Measurements from ENCODE around the gene PLEKHM2.

The PLEKHM2 gene

DNA sequence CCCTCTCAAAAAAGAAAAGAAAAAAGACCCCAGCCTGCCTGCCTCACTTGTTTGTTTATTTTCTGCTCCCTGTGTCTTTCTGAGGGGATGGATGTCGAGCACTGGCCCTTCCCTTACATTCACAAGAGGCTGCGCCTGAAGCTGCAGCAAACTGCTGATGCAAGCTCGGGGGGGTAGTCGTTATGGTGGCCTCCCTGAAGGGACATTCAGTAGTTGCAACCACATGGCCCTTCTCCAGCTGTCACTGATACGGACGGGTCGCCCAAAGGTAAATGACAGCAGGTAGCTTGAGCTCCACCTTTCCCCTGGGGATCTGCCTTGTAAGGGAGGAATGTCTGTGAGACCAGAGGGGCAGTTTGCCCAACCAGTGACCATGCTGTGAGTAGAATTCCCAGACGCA is 17.7 kb downstream of the PLEKHM2 start:
- no peak for DNase-seq (ENCODE audit: low read depth in 3 of 3)

DNA sequence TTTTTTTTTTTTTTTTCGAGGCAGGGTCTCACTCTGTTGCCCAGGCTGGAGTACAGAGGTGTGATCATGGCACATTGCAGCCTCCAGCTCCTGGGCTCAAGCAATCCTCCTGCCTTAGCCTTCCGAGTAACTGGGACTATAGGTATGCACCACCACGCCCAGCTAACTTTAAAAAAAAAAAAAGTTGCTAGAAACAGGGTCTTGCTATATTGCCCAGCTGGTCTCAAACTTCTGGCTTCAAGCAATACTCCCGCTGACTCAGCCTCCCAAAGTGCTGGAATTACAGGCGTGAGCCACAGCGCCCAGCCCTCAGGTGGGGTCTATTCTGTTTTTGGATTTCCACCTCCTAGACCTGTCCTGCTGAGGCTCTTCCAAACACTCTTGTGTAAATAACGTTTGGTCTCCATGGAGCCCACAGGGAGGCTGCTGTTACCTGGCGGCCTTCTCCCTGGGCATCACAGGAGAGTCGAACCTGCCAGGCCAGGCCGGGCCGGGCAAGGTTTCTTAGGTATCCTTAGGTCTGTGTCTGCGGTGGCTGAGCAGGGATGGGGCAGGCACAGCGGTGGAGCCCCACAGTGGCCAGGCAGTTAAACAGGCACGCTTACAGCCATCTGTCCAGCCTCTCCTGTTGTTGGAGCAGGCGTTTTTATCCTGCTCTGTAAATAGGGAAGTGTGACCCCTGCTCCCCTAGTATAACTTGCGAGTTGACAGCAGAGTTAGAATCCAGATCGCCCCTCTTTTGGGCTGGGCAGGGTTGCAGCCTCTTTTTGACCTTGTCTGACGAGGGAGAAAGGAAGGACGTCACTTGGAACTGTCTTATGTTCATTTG is 18.8 kb downstream of the PLEKHM2 start:
- no peak for DNase-seq (ENCODE audit: low read depth in 3 of 3)

DNA sequence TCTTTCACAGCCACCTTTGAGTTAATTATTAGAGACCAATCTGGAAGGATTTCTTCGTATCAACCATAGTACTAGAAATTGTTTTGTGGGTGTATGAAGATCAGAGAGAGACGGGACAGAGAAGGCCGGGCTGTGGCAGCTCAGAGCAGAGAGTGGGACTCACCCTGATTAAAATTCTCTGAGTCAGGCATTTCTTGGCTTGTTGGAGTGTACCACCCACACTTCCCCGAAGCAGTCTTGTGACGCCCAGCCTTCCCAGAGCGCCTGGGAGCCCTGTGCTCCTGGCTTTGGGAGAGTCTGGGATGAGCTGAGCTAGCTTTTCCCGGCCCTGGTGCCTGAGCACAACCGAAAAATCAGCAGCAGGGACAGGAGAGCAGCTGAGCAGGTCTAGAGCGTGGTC is 19.4 kb downstream of the PLEKHM2 start:
- no peak for DNase-seq (ENCODE audit: low read depth in 3 of 3)

DNA sequence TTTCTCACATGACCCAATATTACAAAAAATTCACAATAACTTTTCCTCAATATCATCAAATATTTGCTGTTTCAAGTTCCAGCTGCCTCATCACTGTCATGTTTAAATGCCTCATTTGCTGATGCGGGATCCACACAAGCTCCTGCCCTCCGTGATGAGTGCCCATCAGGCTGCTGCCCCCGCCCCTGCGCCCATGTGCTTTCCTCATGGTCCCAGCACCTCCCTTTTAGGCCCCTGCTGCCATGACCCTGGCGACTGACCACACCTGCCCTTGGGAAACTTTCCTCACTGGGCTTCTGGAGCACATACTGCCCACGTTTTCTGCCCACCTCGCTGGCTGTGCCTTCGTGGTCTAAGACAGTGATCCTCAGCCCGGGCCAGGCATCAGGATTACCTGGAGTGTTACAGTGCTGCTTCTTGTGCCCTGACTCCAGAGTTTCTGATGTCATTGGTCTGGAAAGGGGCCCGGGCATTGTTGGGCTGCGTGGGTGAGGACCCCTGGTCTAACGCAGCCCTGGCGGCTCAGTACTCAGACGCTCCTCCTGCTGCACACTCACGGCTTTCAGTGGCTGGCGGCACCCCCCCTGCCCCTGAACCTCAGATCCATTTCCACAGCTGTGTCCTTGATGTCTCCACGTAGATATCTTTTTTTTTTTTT is 20.5 kb downstream of the PLEKHM2 start:
- no peak for DNase-seq (ENCODE audit: low read depth in 3 of 3)

DNA sequence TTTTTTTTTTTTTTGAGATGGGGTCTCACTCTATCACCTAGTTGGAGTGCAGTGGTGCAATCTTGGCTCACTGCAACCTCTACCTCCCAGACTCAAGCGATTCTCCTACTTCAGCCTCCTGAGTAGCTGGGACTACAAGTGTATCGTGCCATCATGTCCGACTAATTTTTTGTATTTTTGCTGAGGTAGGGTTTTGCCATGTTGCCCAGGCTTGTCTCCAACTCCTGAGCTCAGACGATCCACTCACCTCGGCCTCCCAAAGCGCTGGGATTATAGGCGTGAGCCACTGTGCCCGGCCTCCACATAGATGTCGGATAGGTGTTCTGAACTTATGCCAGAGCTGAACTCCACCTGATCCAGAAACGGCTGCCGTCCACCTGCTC is 21.1 kb downstream of the PLEKHM2 start:
- no peak for DNase-seq (ENCODE audit: low read depth in 3 of 3)

DNA sequence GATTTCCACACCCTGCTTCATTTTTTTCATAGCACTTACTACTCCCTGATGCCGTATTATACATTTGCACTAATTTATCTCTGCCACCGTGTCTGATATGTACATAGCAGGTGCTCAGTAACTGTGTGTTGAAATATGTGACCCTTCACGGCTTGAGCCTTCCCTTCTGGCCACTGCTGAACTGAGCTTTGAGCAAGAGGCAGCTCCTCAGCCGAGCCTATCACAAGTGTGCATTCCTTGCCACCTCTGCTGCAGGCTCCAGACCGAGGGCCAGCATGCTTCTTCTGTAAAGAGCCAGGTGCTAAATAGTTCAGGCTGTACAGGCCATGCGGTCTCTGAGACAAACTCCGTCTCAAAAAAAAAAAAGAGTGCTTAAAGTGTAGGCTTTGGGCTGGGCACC is 22.6 kb downstream of the PLEKHM2 start:
- no peak for DNase-seq (ENCODE audit: low read depth in 3 of 3)

DNA sequence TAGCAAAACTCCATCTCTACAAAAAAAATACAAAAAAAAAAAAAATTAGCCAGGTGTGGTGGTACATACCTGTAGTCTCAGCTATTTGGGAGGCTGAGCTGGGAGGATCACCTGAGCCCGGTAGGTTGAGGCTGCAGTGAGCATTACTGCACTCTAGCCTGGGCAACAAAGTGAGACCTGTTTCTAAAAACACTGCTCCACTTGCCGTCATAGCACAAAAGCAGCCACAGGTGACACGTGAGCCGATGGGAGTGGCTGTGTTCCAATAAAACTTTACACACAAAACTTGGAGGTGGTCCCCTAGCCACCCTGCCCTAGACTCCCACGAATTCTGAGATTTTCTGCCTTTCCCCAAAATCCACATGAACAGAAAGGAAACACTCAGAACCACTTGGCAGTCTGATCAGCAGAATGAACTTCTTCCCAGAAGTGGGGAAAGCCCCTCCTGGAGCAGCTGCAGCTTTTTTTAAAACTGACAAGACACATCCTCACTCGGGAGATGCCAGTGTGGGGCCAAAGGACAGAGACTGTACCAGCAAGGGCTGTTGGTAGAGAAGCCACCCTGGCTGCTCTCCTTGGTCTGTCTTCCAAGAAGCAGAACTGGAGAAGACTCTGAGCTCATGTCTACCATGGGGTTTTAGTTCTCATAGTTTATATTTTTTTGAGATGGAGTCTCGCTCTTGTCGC is 23.3 kb downstream of the PLEKHM2 start:
- DNase-seq (ENCODE audit: low read depth in 3 of 3): no peak

DNA sequence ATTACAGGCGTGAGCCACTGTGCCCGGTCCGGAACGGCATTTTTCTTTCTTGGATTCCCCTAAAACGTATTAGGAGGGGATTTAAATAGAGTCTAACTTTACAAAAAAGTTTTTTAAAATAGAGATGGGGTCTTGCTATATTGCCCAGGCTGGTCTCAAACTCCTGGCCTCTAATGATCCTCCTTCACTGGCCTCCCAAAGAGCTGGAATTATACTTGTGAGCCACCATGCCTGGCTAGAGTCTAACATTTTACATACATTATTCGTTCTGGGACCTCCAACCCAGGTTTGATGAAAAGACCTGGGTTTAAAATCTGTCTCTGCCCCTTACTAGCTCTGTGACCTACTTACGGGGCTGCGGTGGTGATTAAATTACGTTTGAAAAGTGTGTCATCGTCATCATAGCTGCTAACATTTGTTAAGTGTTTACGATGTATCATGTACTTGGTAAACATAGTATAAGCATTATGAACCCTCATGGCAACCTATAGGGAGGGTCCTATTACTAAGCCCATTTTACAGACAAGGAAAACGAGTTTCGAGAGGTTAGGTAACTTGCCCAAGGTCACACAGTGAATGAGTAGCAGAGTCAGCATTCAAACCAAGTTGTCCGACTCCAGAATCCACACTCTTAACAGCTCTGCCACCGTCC is 24.5 kb downstream of the PLEKHM2 start:
- no peak for DNase-seq (ENCODE audit: low read depth in 3 of 3)

DNA sequence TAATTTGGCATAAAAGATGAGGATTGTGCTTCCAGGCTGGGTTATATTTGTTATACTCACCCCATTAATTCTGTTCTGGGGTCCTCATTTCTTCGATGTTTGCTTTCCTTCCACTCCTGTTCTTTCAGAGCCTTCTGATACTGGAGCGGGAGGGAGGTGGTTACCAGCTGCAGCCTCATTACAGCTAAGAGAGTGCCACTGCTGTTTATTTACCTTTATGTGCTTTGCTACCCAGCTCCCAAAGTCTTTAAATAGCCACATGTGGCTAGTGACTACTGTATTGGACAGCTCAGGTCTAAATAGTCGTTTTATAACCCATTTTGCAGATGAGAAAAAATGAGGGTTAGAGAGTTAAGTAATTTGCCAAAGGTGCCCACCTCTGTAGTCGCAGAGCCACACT is 25.1 kb downstream of the PLEKHM2 start:
- no peak for DNase-seq (ENCODE audit: low read depth in 3 of 3)

DNA sequence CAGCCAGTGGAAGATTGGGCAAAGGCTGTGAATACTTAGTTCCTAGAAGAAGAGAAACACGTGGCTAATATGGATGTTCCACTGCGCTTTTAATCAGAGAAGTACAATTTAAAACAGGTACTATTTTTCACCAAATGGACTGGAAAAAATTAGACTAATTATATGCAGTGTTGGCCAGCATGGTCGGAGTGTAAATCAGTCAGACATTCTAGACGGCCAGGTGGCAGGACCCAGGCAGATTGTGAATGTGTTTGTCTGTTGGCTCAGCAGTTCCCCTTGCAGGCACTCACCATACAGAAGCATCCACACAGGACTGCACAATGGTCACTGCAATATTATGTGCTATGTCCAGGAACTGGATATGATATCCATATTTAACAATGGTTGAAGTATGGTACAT is 28.0 kb downstream of the PLEKHM2 start:
- DNase-seq (ENCODE audit: low read depth in 3 of 3): no peak

DNA sequence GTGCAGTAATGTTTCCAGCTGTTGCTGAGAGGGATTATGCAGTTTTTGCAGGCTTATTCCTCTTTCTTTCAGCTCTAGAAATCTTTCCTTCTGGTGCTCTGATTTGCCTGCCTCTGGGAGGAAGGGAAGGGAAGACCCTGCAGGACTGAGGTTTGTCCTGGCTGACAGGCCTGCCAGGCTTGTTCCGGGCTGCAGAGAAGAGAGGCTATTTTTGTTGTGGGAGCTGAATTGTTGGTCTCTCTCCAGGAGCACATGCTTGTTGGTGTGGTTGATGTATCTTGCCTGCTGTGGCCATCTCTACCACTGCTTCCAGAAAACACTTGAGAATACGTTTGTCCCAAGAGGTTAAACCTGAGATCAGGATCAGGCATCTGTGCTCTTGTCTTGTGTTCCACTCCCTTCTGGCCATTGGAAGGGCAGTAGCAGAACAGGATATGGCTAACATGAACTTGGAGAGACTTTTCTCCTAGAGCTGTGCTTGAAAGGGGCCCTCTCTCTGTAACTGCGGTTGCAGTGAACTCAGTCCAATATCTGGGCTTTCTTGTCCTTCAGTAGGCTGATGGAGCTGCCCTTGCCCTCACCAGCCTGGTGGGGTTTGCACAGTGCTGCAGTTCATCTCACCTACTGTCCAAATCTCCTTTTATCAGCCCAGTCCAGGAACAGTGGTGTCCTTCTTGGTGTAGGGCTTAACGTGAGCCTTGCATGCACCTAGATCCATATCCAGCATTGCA is 30.5 kb downstream of the PLEKHM2 start:
- DNase-seq (ENCODE audit: low read depth in 3 of 3): no peak

DNA sequence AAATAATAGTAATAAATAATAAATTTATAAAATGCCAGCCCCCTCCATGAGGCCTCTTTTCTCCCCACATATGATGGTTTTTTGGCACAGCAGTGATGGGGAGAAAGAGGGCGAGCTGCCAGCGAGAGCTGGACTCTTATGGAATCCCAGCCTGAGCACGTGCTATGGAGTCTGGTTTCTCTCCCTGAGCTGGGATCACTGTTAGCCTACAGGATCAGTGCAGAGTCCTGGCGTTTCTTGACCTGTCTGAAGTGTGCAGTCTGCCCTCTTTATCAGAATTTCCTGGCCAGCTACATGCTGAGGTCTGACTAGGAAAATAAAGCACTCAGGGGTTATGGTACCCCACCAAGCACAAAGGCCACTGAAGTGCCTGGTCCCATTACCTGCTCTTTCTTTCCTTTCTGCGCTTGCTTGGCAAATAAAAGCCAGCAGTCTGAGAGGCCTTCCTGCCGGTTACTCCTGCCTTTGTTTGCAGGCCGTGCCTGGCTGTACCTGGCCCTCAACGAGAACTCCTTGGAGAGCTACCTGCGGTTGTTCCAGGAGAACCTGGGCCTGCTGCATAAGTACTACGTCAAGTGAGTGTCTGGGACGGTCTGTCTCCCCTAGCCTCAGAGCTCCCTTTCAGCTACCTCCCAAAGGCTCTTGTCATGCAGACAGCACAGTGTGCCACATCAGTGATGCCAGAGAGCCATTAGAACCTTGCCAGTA is 33.5 kb downstream of the PLEKHM2 start:
- DNase-seq (ENCODE audit: low read depth in 3 of 3): no peak

DNA sequence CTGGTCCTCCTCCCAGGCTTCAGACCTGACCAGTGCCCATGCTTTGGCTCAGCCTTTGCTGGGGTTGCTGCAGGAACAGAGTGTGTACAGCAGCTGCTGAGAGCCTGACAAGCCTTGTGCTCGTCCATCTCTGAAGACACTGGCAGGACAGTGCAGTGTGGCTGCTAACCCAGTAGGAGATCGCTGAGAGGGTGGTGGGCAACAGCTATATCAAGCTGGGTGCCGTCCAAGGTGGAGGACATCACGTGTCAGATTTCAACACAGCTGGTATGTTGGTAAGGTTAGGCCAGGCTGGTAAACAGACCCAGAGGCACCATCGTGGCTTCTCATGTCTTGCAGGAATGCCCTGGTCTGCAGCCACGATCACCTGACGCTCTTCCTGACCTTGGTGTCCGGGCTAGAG is 34.1 kb downstream of the PLEKHM2 start:
- DNase-seq (ENCODE audit: low read depth in 3 of 3): no peak

DNA sequence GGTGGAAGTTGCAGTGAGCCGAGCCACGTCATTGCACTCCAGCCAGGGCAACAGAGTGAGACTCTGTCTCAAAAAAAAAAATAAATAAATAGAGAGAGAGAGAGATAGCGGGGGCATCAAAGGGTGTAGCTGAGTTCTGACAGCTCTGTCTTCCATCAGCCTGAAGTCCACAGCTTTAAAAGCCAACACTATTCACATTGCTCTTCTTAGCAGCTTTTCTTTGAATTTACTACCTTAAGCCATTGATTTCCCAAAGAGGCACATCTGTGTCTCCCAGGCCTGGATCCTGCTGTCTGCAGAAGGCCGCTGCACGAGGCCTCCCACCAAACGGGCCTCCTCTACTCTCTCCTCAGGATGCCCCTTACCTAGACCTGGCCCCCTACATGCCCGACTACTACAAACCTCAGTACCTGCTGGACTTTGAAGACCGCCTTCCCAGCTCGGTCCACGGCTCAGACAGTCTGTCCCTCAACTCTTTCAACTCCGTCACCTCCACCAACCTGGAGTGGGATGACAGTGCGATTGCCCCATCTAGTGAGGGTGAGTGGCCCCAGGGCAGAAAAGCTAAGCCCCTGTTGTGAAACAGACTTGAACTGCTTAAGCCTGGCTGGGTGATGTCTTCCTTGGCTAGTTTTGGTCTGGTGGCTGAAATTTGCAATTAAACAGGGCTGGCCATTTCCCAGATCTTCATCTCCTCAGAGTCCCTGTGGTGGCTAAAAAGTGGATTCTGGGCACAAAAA is 35.4 kb downstream of the PLEKHM2 start:
- DNase-seq (ENCODE audit: low read depth in 3 of 3): no peak

DNA sequence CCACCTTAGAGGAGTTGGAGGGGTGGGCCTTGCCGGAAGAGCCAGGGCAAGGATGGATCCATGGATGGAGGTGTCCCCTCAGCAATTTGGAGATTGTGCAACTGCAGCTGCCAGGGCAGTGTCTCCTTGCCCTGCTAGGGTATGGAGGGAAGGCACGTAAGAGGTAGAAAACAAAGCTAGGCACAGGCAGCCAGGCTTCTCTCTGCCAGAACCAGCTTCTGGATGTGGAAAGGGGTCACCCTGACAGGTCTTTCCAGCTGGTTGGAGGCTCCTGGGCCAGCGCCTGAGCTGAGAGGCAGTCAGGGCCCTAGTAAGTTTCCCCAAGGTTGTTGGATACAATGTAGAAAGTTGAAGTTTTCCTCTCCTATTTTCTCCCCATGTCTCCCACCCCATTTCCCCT is 36.7 kb downstream of the PLEKHM2 start:
- DNase-seq (ENCODE audit: low read depth in 3 of 3): no peak

DNA sequence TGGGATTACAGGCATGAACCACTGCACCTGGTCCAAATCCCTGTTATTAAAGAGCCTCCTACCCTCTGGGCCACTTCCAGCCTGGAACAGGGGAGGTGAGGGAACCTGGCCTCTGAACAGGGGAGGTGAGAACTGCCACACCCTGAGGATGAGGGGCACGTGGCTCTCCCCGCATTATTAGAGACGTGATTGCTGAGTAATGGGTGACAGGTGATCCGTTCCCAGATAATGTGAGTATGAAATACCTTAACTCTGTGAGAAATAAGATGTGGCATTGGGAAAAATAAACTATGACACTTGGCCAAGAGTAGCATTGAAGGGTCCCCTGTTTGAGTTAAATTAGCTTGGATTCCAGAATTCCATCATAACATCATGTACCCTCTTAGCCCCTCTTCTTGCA is 38.3 kb downstream of the PLEKHM2 start:
- DNase-seq (ENCODE audit: low read depth in 3 of 3): no peak

DNA sequence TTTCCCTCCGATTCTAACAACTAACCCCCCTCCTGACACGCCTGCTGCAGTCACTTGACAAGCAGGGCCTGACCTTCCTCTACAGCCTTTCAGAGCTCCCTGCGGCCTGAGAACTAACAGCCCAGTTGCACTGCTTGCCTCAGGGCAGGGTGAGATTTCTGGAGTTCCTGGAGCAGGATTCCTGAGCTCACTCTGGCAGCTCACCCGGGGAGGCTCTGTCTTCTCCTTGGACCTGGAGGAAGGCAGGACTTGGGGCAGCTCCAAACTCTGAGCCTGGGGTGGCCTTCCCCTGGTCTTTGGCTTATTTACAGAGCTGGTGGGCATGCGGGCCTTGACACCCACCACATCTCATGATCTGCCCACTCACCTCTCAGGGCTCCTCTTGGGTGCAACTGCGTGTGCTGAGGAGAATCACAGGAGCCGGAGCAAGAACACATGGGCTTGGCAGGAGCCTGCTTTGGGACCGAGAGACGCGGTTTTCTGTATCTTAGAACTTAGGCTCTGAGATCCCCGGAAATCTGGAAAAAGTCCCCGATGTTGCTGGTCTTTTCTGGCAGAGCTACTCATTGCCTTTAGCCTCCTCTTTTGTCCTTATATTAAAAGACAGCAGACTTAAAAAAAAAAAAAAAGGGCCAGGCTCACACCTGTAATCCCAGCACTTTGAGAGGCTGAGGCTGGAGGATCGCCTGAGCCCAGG is 38.9 kb downstream of the PLEKHM2 start:
- no peak for DNase-seq (ENCODE audit: low read depth in 3 of 3)

DNA sequence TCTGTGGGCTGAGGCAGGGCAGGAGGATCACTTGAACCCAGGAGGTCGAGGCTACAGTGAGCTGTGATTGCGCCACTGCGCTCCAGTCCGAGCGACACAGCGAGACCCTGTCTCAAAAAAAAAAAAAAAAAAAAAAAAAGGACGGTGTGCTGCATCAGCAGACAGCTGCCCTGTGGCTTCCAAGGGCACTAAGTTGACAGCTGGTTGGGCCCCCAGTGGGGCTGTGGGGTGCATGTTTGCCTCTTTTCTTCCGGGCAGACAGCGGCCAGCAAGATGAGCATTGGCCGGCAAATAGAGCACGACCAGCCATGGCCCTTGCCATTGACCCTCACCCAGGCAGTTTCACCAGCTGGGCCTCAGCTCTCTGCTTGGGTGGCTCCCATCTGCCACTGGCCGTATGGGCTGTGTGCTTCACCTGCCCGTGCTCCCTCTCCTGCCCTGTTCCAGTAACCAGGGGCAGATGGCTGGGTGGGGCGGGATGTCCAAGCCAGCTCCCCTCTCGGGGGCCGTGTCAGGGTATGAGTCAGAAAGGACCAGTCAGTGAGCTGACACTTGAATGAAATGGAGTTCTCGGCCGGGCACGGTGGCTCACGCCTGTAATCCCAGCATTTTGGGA is 39.6 kb downstream of the PLEKHM2 start:
- no peak for DNase-seq (ENCODE audit: low read depth in 3 of 3)

Measured in stimulated activated CD4-positive, alpha-beta T cell treated with anti-CD3 and anti-CD28 coated beads, TNF-alpha, amount 100 ng/mL, for 48 hours (primary cell).